Endodermal cell (in vitro differentiated cells): Measurements from ENCODE around the gene UBE2H. TPM values are rescaled to one million over a fixed set of nuclear protein-coding genes. Genes with fewer than 3 reads are reported as not detected.

Experiments used
- DNase-seq: peaks from one replicate; pipeline ENCODE4 v3.0.0-alpha.2; 2017
- H3K27ac ChIP-seq: 2 replicates; pipeline ENCODE4 v1.5.1; 2013; ENCODE audit warnings: mild to moderate bottlenecking, low read depth, low read length, moderate library complexity
- H3K27me3 ChIP-seq: 2 replicates; pipeline ENCODE4 v1.6.1; 2013; ENCODE audit warnings: mild to moderate bottlenecking, low read length, moderate library complexity; ENCODE audit not compliant: insufficient read depth, control insufficient read depth, poor library complexity, severe bottlenecking
- H3K36me3 ChIP-seq: 2 replicates; pipeline ENCODE4 v1.7.0; 2013; ENCODE audit warnings: mild to moderate bottlenecking, low read length, moderate library complexity; ENCODE audit not compliant: control insufficient read depth, insufficient read depth
- H3K4me1 ChIP-seq: one replicate; pipeline ENCODE4 v1.7.0; 2013; ENCODE audit warnings: low read length; ENCODE audit not compliant: control insufficient read depth, insufficient read depth
- H3K4me3 ChIP-seq: 2 replicates; pipeline ENCODE4 v1.5.1; 2013; ENCODE audit warnings: mild to moderate bottlenecking, low read length, moderate library complexity
- H3K9ac ChIP-seq: 2 replicates; pipeline ENCODE4 v1.6.1; 2013; ENCODE audit warnings: mild to moderate bottlenecking, low read length, moderate library complexity; ENCODE audit not compliant: poor library complexity, severe bottlenecking; ENCODE audit errors: extremely low read depth
- H3K9me3 ChIP-seq: 2 replicates; pipeline ENCODE4 v1.6.1; 2013; ENCODE audit warnings: mild to moderate bottlenecking, low read length, moderate library complexity; ENCODE audit not compliant: control insufficient read depth
- H3K27ac Mint-ChIP-seq: 2 replicates; pipeline ENCODE4 v1.8.0; 2020; ENCODE audit warnings: mixed read lengths
- H3K27me3 Mint-ChIP-seq: 2 replicates; pipeline ENCODE4 v1.8.0; 2021; ENCODE audit warnings: mild to moderate bottlenecking, mixed read lengths; ENCODE audit not compliant: insufficient read depth
- H3K36me3 Mint-ChIP-seq: 2 replicates; pipeline ENCODE4 v1.8.0; 2020; ENCODE audit warnings: low read depth, mixed read lengths
- H3K4me1 Mint-ChIP-seq: 2 replicates; pipeline ENCODE4 v1.8.0; 2020; ENCODE audit warnings: mixed read lengths
- H3K4me3 Mint-ChIP-seq: 2 replicates; pipeline ENCODE4 v1.8.0; 2020; ENCODE audit warnings: mild to moderate bottlenecking, moderate library complexity, mixed read lengths
- H3K9me3 Mint-ChIP-seq: 2 replicates; pipeline ENCODE4 v1.8.0; 2020; ENCODE audit warnings: mild to moderate bottlenecking, mixed read lengths
- WGBS, 2 experiments: methylation state at CpG; one replicate each; pipeline versions ENCODE4 v1.1.5 to v1.1.7; 2013; ENCODE audit warnings: missing lambda C conversion rate in 2 of 2, mixed read lengths in 1 of 2; ENCODE audit not compliant: insufficient coverage in 1 of 2, insufficient read length in 1 of 2; 5-methylcytosine and 5-hydroxymethylcytosine counted together
- total RNA-seq, 2 donors: library from RNA; stranded (reverse); fragmentation: NEBNext Ultra II Directional in 1 of 2; extraction: Animal tissue kit (Norgen Biotek cat#: 25700) in 1 of 2; gene quantifications; 2 replicates in 1 of 2; 3 replicates in 1 of 2; pipeline ENCODE4 v1.2.1, GENCODE V29; 2021
- TF ChIP-seq, protein P1 (sequence below): fragments of 200-600 bp; sonication (generic); conservative IDR thresholded peaks from 2 replicates; pipeline ENCODE4 v1.5.0; 2021; ENCODE audit warnings: antibody characterized with exemption, mild to moderate bottlenecking

The UBE2H gene
- total RNA-seq, 2 donors from 2014 or later = 74.5 to 74.7 TPM

DNA sequence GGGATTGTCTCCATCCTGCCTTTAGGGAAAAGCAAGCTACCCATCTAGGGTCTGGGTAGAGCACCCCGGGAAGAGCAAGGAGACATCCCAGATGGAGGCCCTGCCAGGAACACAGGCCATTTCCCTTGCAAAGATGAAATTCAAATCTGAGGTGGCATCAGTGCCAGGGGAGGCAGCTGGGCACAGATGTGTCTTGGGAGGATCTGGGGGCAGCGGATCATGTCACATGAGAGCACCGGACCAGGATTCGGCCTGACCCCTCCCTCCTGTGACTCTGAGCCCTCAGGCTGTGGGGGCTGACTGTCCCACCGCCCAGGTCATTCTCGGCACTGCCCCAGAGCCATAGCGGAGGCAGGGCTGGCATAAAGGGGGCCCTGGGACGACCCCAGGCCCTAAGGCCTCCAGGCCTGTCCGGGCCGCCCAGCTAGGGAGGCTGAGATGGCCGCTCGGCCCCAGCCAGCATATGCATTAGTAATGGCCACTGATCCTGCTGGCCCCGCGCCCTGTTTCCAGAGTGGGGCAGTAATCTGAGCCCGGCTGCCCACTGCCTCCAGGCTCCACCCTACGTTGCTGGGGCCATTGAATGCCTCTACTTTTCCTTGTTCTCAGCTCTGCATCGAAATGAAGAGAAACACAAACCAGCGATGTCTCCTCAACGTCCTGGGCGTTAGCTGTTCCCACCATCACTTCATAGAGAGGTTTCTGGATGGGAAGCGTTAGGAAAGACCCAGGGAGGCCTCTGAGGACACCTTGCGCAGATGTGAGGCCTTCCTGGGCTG, 148.5 kb downstream of the UBE2H start:
- no peaks in the 10 kb centered on the region for H3K36me3 Mint-ChIP-seq
- H3K4me1 Mint-ChIP-seq = no peaks in the 10 kb centered on the region
- TF ChIP-seq, protein P1, sequence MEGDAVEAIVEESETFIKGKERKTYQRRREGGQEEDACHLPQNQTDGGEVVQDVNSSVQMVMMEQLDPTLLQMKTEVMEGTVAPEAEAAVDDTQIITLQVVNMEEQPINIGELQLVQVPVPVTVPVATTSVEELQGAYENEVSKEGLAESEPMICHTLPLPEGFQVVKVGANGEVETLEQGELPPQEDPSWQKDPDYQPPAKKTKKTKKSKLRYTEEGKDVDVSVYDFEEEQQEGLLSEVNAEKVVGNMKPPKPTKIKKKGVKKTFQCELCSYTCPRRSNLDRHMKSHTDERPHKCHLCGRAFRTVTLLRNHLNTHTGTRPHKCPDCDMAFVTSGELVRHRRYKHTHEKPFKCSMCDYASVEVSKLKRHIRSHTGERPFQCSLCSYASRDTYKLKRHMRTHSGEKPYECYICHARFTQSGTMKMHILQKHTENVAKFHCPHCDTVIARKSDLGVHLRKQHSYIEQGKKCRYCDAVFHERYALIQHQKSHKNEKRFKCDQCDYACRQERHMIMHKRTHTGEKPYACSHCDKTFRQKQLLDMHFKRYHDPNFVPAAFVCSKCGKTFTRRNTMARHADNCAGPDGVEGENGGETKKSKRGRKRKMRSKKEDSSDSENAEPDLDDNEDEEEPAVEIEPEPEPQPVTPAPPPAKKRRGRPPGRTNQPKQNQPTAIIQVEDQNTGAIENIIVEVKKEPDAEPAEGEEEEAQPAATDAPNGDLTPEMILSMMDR = no peak
- no peaks in the 10 kb centered on the region for H3K4me1 ChIP-seq
- no peaks in the 10 kb centered on the region for H3K9me3 ChIP-seq
- H3K9ac ChIP-seq = no peak overlapping the region
- no peak overlapping the region for H3K27ac Mint-ChIP-seq
- peaks cover 6% of the 10 kb centered on the region for H3K27me3 Mint-ChIP-seq
- no peak overlapping the region for H3K27ac ChIP-seq
- 89 to 93% methylated on average over 14 to 22 of the region's 22 CpGs for WGBS, 2 experiments
- peak; percentile 45 for DNase-seq
- H3K9me3 Mint-ChIP-seq = no peaks in the 10 kb centered on the region
- H3K4me3 Mint-ChIP-seq = no peak overlapping the region
- H3K36me3 ChIP-seq = no peaks in the 10 kb centered on the region
- H3K27me3 ChIP-seq = no peaks in the 10 kb centered on the region
- H3K4me3 ChIP-seq = no peak overlapping the region

DNA sequence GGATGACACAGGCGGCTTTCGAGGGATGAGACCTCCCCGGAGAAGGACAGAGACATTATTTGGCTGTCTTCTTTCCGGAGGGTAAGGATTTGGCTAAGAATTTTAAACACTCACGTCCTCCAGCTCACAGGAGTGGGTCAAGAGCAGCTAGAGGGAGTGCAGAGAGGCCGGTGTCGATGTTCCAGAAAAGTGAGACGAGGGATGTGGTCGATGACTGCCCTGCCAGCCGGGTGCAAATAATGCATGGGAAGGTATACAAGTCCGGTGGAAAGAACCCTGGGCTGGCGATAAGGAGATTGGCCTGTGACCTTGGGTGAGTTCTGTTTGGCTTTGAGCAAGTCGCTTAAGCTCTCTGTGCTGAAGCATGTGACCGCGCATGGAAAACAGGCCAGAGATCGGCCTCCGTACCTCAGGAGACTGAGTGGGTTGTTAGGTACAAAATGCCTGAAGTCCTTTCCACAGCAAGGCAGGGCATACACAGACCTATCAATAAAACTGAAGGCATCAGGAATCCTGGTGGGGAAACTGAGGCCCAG, 149.1 kb downstream of the UBE2H start:
- H3K9ac ChIP-seq = no peak overlapping the region
- no peaks in the 10 kb centered on the region for H3K4me1 ChIP-seq
- WGBS, 2 experiments = 89 to 92% methylated on average over 11 to 17 of the region's 17 CpGs
- peak; percentile 37 for DNase-seq
- H3K27ac ChIP-seq = no peak overlapping the region
- Mint-ChIP-seq H3K9me3 (no peaks in the 10 kb centered on the region), H3K27me3 (peaks cover 6% of the 10 kb centered on the region), H3K4me1 (no peaks in the 10 kb centered on the region), H3K4me3 (no peak overlapping the region), H3K27ac (no peak overlapping the region), H3K36me3 (no peaks in the 10 kb centered on the region)
- H3K4me3 ChIP-seq = no peak overlapping the region
- no peaks in the 10 kb centered on the region for H3K36me3 ChIP-seq
- H3K27me3 ChIP-seq = no peaks in the 10 kb centered on the region
- TF ChIP-seq, protein P1 = no peak
- H3K9me3 ChIP-seq = no peaks in the 10 kb centered on the region

DNA sequence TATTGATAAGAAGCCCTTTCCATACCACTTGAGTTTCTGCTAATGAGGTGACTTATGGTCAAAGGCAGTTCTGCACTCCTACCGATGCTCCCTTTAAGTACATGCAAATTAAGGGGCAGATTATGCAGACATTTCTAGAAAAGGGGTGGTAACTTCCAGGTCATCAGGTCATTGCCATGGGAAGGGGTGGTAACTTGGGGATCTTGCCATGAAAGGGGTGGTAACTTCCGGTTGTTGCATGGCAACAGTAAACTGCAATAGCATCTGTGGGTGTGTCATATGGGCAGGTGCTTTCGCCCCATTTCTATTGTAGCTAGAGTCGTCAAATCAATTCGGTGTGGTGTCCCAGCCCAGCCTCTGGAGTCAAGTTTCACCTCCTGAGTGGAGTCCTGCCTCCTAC, 150.9 kb downstream of the UBE2H start:
- WGBS, 2 experiments = 77 to 78% methylated on average over 5 of the region's 5 CpGs
- no peak overlapping the region for H3K4me3 Mint-ChIP-seq
- H3K4me1 Mint-ChIP-seq = no peaks in the 10 kb centered on the region
- Histone ChIP-seq H3K27ac (no peak overlapping the region), H3K27me3 (no peaks in the 10 kb centered on the region), H3K4me3 (no peak overlapping the region), H3K36me3 (no peaks in the 10 kb centered on the region), H3K4me1 (no peaks in the 10 kb centered on the region), H3K9ac (no peak overlapping the region), H3K9me3 (no peaks in the 10 kb centered on the region)
- peaks cover 6% of the 10 kb centered on the region for H3K27me3 Mint-ChIP-seq
- peak; percentile 72 for DNase-seq
- H3K27ac Mint-ChIP-seq = no peak overlapping the region
- TF ChIP-seq, protein P1 = no peak
- no peaks in the 10 kb centered on the region for H3K9me3 Mint-ChIP-seq
- H3K36me3 Mint-ChIP-seq = no peaks in the 10 kb centered on the region
